Upper lobe of left lung (tissue), 6 donors: Measurements from ENCODE around the gene PHPT1. TPM values are rescaled to one million over a fixed set of nuclear protein-coding genes. Genes with fewer than 3 reads are reported as not detected.

Experiments used
- ATAC-seq, 2 donors: fragments of 200-7000 bp; cut with Tn5 transposase; one replicate each; pipeline ENCODE4 v1.9.1; 2022; ENCODE audit warnings: mild to moderate bottlenecking in 2 of 2, moderate library complexity in 2 of 2; ENCODE audit not compliant: low FRiP score in 2 of 2
- DNase-seq, 2 donors: peaks; one replicate each; pipeline ENCODE4 v3.0.0-alpha.2; 2019 to 2020
- H3K27ac ChIP-seq, 4 donors: fragments of 200-600 bp; sonication (generic); one replicate each; pipeline ENCODE4 v1.5.1; 2016 to 2019
- H3K27me3 ChIP-seq, 4 donors: fragments of 200-600 bp; sonication (generic); one replicate each; pipeline ENCODE4 v1.5.1; 2017 to 2019
- H3K36me3 ChIP-seq, 4 donors: fragments of 200-600 bp; sonication (generic); one replicate each; pipeline ENCODE4 v1.5.1; 2016 to 2019
- H3K4me1 ChIP-seq, 4 donors: fragments of 200-600 bp; sonication (generic); one replicate each; pipeline ENCODE4 v1.5.1; 2018 to 2019
- H3K4me3 ChIP-seq, 4 donors: fragments of 200-600 bp; sonication (generic); one replicate each; pipeline ENCODE4 v1.5.1; 2017 to 2019; ENCODE audit warnings: mild to moderate bottlenecking in 2 of 4, moderate library complexity in 1 of 4
- H3K9me3 ChIP-seq, 4 donors: fragments of 200-600 bp; sonication (generic); one replicate each; pipeline ENCODE4 v1.5.1; 2018 to 2019
- CTCF ChIP-seq, 6 experiments: fragments of 450-650 bp in 4 of 6; fragments of 200-600 bp in 2 of 6; sonication (generic) in 2 of 6; IDR thresholded peaks; one replicate each; pipeline ENCODE4 v1.5.1; 2016 to 2019; ENCODE audit warnings: antibody characterized with exemption in 6 of 6
- EP300 ChIP-seq, 4 donors: sonication (generic); formaldehyde crosslinking; IDR thresholded peaks; one replicate each; pipeline ENCODE4 v1.5.1; 2017; ENCODE audit warnings: antibody characterized with exemption in 4 of 4, control low read depth in 2 of 4
- POLR2A ChIP-seq, 4 donors: fragments of 450-650 bp; IDR thresholded peaks; one replicate each; pipeline ENCODE4 v1.5.1; 2016 to 2017; ENCODE audit warnings: antibody characterized with exemption in 4 of 4, mild to moderate bottlenecking in 2 of 4
- POLR2AphosphoS5 ChIP-seq, 2 donors: sonication (generic); formaldehyde crosslinking; IDR thresholded peaks; one replicate each; pipeline ENCODE4 v1.5.1; 2017; ENCODE audit warnings: antibody characterized with exemption in 2 of 2
- WGBS, 2 donors: methylation state at CpG; one replicate each; pipeline ENCODE4 v1.1.5; 2017 to 2018; 5-methylcytosine and 5-hydroxymethylcytosine counted together
- total RNA-seq, 6 donors: library from RNA; depleted of rRNA in 4 of 6; stranded (reverse); fragments of >200 nt in 4 of 6; gene quantifications; one replicate each; pipeline versions ENCODE4 v1.1.0 to v1.2.1, GENCODE V29; 2016 to 2021
- donor health status: DM: no; HTN: no; CAD: no; lungs with moderate emphysema.
- donor health status: DM: no; HTN: yes; CAD: no; lungs with severe emphysema.

PHPT1 gene
- total RNA-seq, 6 donors from 2014 or later: 51.3 to 135 (median 64.1) TPM

- Histone ChIP-seq H3K27ac (no peak overlapping the region), H3K36me3 (peaks cover 0 to 15% (median 8%) of the 10 kb centered on the region in 4 donors), H3K4me3 (no peak overlapping the region), H3K27me3 (no peaks in the 10 kb centered on the region), H3K9me3 (no peaks in the 10 kb centered on the region), H3K4me1 (peaks cover 6 to 27% (median 10%) of the 10 kb centered on the region in 4 donors)
- 93% methylated on average over 12 to 13 of the region's 13 CpGs for WGBS, 2 donors
- DNase-seq (no peak), ATAC-seq (no peak)
- TF ChIP-seq POLR2AphosphoS5 (IDR thresholded peaks at IDR 0.05) (no peak), EP300 (IDR thresholded peaks at IDR 0.05) (no peak), CTCF (IDR thresholded peaks at IDR 0.05) (no peak), POLR2A (IDR thresholded peaks at IDR 0.05) (no peak)
These were observed 34.3 kb upstream of the PHPT1 start for GRCh38 chr9:136814725-136815421.

GRCh38 chr9:136815422-136815782 is 33.8 kb upstream of the PHPT1 start:
- DNase-seq (no peak), ATAC-seq (no peak)
- Histone ChIP-seq H3K36me3 (peaks cover 0 to 15% (median 8%) of the 10 kb centered on the region in 4 donors), H3K4me1 (peaks cover 1 to 22% (median 6%) of the 10 kb centered on the region in 4 donors), H3K27ac (no peak overlapping the region), H3K4me3 (no peak overlapping the region), H3K27me3 (no peaks in the 10 kb centered on the region), H3K9me3 (no peaks in the 10 kb centered on the region)
- no peak for TF ChIP-seq CTCF (IDR thresholded peaks at IDR 0.05)
- no peak for TF ChIP-seq EP300 (IDR thresholded peaks at IDR 0.05)
- no peak for TF ChIP-seq POLR2AphosphoS5 (IDR thresholded peaks at IDR 0.05)
- no peak for TF ChIP-seq POLR2A (IDR thresholded peaks at IDR 0.05)
- WGBS, 2 donors: 0 to 64% methylated on average over 1 of the region's 1 CpG

GRCh38 chr9:136820971-136821825 is 28.0 kb upstream of the PHPT1 start:
- H3K27me3 ChIP-seq: no peaks in the 10 kb centered on the region
- peaks cover 0 to 12% (median 0%) of the 10 kb centered on the region in 4 donors for H3K4me1 ChIP-seq
- no peaks in the 10 kb centered on the region for H3K9me3 ChIP-seq
- peak overlapping the region in 3 of 4 donors; percentile 24 to 35 (median 31) for H3K4me3 ChIP-seq
- 52 to 69% methylated on average over 18 to 42 of the region's 83 CpGs for WGBS, 2 donors
- no peak overlapping the region for H3K27ac ChIP-seq
- DNase-seq (peak in 1 of 2 donors; percentile 83), ATAC-seq (peak in 1 of 2 donors; percentile 74)
- TF ChIP-seq POLR2AphosphoS5 (IDR thresholded peaks at IDR 0.05): no peak
- TF ChIP-seq EP300 (IDR thresholded peaks at IDR 0.05): no peak
- TF ChIP-seq CTCF (IDR thresholded peaks at IDR 0.05): no peak
- TF ChIP-seq POLR2A (IDR thresholded peaks at IDR 0.05): no peak
- H3K36me3 ChIP-seq: peaks cover 0 to 40% (median 26%) of the 10 kb centered on the region in 4 donors

GRCh38 chr9:136821826-136822544 is 27.2 kb upstream of the PHPT1 start:
- H3K4me3 ChIP-seq: peak overlapping the region in 2 of 4 donors; percentile 31 to 35

More at GRCh38 chr9:136821826-136822544, 27.2 kb upstream of the PHPT1 start:
- Histone ChIP-seq H3K27ac (no peak overlapping the region), H3K36me3 (peaks cover 3 to 47% (median 29%) of the 10 kb centered on the region in 4 donors), H3K4me1 (peaks cover 0 to 12% (median 0%) of the 10 kb centered on the region in 4 donors), H3K27me3 (no peaks in the 10 kb centered on the region), H3K9me3 (no peaks in the 10 kb centered on the region)
- 89 to 90% methylated on average over 31 to 42 of the region's 42 CpGs for WGBS, 2 donors
- ATAC-seq (no peak), DNase-seq (peak in 1 of 2 donors; percentile 69)
- TF ChIP-seq EP300 (IDR thresholded peaks at IDR 0.05): no peak
- no peak for TF ChIP-seq CTCF (IDR thresholded peaks at IDR 0.05)
- no peak for TF ChIP-seq POLR2AphosphoS5 (IDR thresholded peaks at IDR 0.05)
- TF ChIP-seq POLR2A (IDR thresholded peaks at IDR 0.05): no peak
